Dendritic cell treated with granulocyte-macrophage colony-stimulating factor and Interleukin-4, amounts not matched to agents 40 ng/mL and 50 ng/mL, for 4 days (primary cell): ENCODE measurements around the gene SMARCA5.
"Not testable (repeated sequence)": the region's sequence is repeated elsewhere in the genome, so short reads cannot be mapped to it uniquely, and the experiment has no call there.

Experiments
- H3K27ac Mint-ChIP-seq: one replicate; pipeline ENCODE4 v1.8.0; 2022; ENCODE audit warnings: mild to moderate bottlenecking, mixed read lengths
- H3K27me3 Mint-ChIP-seq: one replicate; pipeline ENCODE4 v1.8.0; 2022; ENCODE audit warnings: mild to moderate bottlenecking, mixed read lengths
- H3K36me3 Mint-ChIP-seq: one replicate; pipeline ENCODE4 v1.8.0; 2022; ENCODE audit warnings: low read depth, mixed read lengths
- H3K4me1 Mint-ChIP-seq: one replicate; pipeline ENCODE4 v1.8.0; 2022; ENCODE audit warnings: low read depth, mixed read lengths
- H3K4me3 Mint-ChIP-seq: one replicate; pipeline ENCODE4 v1.8.0; 2022; ENCODE audit warnings: mild to moderate bottlenecking, moderate library complexity, mixed read lengths
- H3K9me3 Mint-ChIP-seq: one replicate; pipeline ENCODE4 v1.8.0; 2022; ENCODE audit warnings: mixed read lengths
- intact Hi-C: fragments of 100-400 bp; cut with micrococcal nuclease; formaldehyde crosslinking; loops from one replicate; pipeline ENCODE4 v1.15.0; 2022

The SMARCA5 gene

DNA sequence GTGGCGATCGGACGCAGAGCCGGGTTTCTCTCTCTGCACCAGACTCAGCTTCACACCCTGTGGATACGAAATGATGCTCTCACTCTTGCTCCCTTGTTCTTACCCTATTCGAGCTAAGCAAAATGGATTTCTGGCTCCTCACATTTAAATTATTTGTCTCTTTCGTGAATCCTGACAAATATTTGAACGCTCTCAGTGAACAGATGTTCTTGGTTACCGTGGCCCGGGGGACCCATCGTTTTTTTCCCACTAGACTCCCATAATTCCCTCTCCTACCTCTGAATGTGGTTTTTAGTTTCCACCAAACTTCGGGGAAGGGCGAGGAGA is 630 bp downstream of the SMARCA5 start:
- Mint-ChIP-seq H3K27me3 (peaks cover 1% of the 10 kb centered on the region), H3K9me3 (no peaks in the 10 kb centered on the region), H3K36me3 (peaks cover 34% of the 10 kb centered on the region), H3K4me3 (peak overlapping the region; percentile 91), H3K4me1 (peaks cover 27% of the 10 kb centered on the region), H3K27ac (peak overlapping the region; percentile 99)
- intact Hi-C loops = no loop called here

DNA sequence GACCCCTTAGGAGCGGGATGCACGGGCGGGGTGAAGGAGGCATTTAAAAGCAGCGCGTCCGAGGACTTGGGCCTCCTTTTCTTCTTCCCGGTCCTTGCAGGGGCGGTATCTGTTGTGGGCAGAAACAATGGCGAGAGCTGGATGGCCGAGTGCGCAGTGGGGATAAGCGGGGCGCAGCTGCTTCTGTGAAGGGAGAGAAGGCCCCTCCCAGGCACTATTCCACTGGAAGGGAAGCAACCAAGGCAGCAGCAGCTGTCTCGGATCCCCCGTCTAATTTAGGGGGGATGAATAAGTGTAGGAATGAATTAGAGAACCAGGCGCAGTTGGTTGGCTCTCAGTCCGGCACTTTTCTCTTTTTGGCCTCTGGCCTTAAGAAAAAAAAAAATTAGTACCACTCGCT is 995 bp downstream of the SMARCA5 start:
- Mint-ChIP-seq H3K4me3 (peak overlapping the region; percentile 91), H3K27me3 (peaks cover 1% of the 10 kb centered on the region), H3K4me1 (peaks cover 31% of the 10 kb centered on the region), H3K27ac (peak overlapping the region; percentile 99), H3K36me3 (peaks cover 37% of the 10 kb centered on the region), H3K9me3 (no peaks in the 10 kb centered on the region)
- intact Hi-C loops = no loop called here

DNA sequence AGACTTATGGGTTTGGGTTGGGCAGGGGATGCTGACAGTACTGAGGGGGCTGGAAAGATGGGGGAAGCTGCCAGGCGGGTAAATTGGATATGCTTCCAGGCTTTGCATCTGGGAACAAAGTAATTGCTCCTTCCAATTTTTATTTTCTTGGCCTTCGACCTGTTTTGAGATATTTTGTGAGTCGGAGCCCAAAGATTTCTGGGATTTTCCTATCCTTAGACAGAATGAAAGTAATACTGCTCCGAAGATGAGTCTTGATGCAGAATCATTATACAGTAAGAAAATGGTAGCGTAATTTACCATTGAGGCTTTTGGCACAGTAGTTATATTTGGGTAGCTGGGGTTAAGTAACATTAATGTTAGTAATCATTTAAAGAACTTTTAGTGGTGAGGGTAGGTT is 1.4 kb downstream of the SMARCA5 start:
- H3K27ac Mint-ChIP-seq = peak overlapping the region; percentile 99
- H3K4me3 Mint-ChIP-seq = peak overlapping the region; percentile 91
- intact Hi-C loops = loop anchor here (1.0 kb wide), 1 partner anchor 328 kb away; no protein-coding TSS in a partner anchor
- peaks cover 35% of the 10 kb centered on the region for H3K4me1 Mint-ChIP-seq
- peaks cover 1% of the 10 kb centered on the region for H3K27me3 Mint-ChIP-seq
- no peaks in the 10 kb centered on the region for H3K9me3 Mint-ChIP-seq
- H3K36me3 Mint-ChIP-seq = peaks cover 41% of the 10 kb centered on the region

DNA sequence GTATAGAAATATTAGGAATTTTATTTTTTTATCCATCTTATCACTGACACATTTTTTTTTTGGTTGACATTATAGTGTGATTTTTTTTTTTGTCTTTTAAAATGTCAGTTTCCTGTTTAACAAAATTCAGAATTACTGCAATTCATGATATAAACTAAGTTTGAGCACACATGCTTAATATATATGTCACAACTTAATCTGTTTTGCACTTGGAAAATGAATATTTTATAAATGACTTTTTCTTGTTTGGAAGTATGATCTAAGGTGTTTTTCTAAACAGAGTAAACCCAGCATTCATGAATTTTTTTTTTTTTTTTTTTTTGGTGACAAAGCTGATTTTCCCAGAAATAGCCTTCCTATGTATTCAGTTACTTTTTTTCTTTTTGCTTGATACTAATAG is 2.4 kb downstream of the SMARCA5 start:
- no peaks in the 10 kb centered on the region for H3K9me3 Mint-ChIP-seq
- no peaks in the 10 kb centered on the region for H3K27me3 Mint-ChIP-seq
- H3K27ac Mint-ChIP-seq = no peak overlapping the region
- intact Hi-C loops = loop anchor here (1.0 kb wide), 1 partner anchor 329 kb away; no protein-coding TSS in a partner anchor
- no peak overlapping the region for H3K4me3 Mint-ChIP-seq
- H3K36me3 Mint-ChIP-seq = peaks cover 43% of the 10 kb centered on the region
- H3K4me1 Mint-ChIP-seq = peaks cover 42% of the 10 kb centered on the region

DNA sequence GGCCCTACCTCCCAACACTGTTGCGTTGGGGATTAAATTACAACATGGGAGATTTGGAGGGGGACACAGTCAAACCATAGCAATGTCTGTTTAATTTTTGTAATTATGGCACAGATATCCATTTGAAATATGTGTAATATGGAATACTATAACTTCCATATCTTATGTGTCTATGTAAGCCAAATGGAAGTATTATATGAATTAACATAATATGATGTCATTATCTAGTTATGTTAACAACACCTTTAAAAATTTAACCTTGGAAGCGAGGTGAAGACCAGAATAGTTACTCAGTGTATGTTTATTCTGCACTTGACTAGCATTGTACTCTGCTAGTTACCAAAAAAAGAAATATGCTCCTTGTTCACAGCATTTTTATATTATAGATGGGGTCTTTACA is 4.3 kb downstream of the SMARCA5 start:
- intact Hi-C loops = no loop called here
- Mint-ChIP-seq H3K27ac (no peak overlapping the region), H3K36me3 (peaks cover 53% of the 10 kb centered on the region)

DNA sequence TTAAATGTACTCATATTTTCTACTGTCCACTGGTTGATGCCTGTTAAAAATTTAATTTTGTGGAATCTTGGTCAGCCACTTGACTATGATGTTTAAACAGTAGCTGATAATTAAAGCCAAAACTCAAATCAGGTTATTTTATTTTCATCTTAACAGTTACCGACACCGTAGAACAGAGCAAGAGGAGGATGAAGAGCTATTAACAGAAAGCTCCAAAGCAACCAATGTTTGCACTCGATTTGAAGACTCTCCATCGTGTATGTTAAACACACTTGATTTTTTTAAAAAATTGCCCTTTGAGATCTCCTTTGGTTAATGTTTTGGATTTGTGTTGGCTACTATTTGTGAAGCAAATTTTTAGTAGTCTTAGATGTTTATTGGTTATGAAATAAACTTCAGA is 10.7 kb downstream of the SMARCA5 start:
- H3K36me3 Mint-ChIP-seq = peaks cover 80% of the 10 kb centered on the region
- H3K4me1 Mint-ChIP-seq = peaks cover 18% of the 10 kb centered on the region
- H3K9me3 Mint-ChIP-seq = no peaks in the 10 kb centered on the region
- H3K27me3 Mint-ChIP-seq = no peaks in the 10 kb centered on the region
- intact Hi-C loops = no loop called here
- H3K27ac Mint-ChIP-seq = no peak overlapping the region
- no peak overlapping the region for H3K4me3 Mint-ChIP-seq

More for the DNA sequence above, 4.3 kb downstream of the SMARCA5 start:
- H3K9me3 Mint-ChIP-seq = no peaks in the 10 kb centered on the region
- H3K4me3 Mint-ChIP-seq = no peak overlapping the region
- H3K4me1 Mint-ChIP-seq = peaks cover 46% of the 10 kb centered on the region
- no peaks in the 10 kb centered on the region for H3K27me3 Mint-ChIP-seq

DNA sequence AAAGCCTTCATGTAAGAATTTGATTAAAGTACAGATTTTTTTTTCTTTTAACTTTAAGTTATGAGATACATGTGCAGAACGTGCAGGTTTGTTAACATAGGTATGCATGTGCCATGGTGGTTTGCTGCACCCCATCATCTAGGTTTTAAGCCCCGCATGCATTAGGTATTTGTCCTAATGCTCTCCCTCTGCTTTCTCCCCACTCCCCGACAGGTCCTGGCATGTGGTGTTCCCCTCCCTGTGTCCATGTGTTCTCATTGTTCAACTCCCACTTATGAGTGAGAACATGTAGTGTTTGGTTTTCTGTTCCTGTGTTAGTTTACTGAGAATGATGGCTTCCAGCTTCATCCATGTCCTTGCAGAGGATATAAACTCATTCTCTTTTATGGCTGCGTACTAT is 14.5 kb downstream of the SMARCA5 start:
- H3K27me3 Mint-ChIP-seq, H3K4me1 Mint-ChIP-seq, H3K27ac Mint-ChIP-seq, intact Hi-C loops, H3K4me3 Mint-ChIP-seq, H3K9me3 Mint-ChIP-seq: not testable (repeated sequence)
- peaks cover 96% of the 10 kb centered on the region for H3K36me3 Mint-ChIP-seq

DNA sequence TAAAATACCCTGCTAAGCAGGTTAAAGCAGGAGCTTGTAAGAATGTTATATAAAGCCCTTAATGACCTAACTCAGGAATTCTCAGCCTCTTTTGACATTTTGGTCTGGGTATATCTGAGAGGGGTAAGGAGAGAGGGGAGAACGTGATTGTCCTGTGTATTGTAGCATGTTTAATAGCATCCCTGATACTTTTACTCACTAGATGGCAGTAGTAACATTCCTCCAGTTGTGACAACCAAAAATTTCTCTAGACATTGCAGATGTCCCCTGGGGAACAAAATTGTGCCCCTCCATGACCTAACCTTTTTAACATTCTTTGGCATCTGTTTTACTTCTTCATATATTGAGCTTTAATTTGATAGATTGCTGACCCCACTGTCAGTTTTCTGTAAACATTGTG is 17.9 kb downstream of the SMARCA5 start:
- Mint-ChIP-seq H3K4me3 (no peak overlapping the region), H3K4me1 (no peaks in the 10 kb centered on the region)

DNA sequence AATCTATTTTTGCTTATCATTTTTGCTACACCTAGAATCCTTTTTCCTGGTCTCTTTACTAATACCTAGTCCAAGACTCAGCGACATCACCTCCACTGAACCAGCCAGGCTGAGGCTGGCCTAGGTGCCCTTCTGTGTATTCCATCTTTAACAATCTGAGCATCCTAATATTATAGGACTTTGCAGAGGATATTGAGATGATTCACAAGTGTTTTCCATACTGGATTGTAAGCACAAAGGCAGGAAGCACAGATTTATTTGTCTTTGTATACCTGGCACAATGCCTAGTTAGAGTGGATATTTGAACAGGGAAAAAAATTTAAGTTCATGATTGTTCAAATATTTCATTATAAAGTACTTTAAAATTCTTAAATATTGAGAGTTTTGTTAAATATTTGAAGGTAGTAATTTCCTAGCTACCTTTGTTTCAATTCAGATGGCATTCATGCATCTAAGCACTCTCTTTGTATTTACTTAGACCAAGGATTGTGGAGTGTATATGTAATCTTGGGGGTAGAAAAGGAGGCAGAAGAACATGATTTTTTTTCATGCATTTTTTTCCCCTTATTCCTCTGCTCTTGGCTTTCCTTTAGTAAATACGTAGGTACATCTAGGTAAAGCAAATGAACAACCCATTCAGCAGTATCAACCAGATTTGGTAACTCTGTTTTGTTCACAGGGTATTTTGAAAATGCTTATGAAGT is 18.4 kb downstream of the SMARCA5 start:
- H3K27ac Mint-ChIP-seq = peak overlapping the region; percentile 25
- H3K27me3 Mint-ChIP-seq = no peaks in the 10 kb centered on the region
- no peaks in the 10 kb centered on the region for H3K4me1 Mint-ChIP-seq
- H3K36me3 Mint-ChIP-seq = peaks cover 93% of the 10 kb centered on the region
- no peaks in the 10 kb centered on the region for H3K9me3 Mint-ChIP-seq
- intact Hi-C loops = no loop called here
- no peak overlapping the region for H3K4me3 Mint-ChIP-seq

More for the DNA sequence above, 17.9 kb downstream of the SMARCA5 start:
- Mint-ChIP-seq H3K27ac (peak overlapping the region; percentile 25), H3K27me3 (no peaks in the 10 kb centered on the region), H3K36me3 (peaks cover 93% of the 10 kb centered on the region), H3K9me3 (no peaks in the 10 kb centered on the region)
- intact Hi-C loops = no loop called here

DNA sequence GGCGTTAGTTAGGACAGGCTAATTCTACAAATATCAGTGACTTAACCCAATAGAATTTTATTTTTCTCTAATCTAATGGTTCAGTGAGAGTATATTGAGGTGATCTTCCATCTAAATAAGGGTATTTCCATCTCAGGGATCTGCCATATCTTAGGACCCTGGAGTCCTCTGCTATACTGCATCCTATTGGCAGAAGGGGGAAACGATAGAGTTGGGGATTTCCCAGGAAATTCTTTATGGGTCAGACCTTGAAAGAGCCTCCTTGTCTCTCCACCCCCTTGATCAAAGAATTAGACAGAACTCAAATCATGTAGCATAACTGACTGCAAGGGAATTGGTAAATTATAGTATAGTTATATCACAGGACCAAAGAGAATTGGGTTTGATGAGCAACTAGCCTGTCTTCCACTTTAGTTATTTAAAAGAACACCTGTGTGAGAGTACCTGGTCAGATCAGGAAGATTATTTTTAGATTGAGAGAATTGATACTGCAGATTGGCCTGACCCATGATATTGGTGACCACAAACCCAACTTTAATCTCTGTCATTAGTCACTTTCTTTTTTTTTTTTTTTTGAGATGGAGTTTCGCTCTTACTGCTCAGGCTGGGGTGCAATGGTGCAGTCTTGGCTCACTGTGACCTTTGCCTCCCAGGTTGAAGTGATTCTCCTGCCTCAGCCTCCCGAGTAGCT is 25.6 kb downstream of the SMARCA5 start:
- Mint-ChIP-seq H3K36me3 (peaks cover 86% of the 10 kb centered on the region), H3K4me3 (no peak overlapping the region), H3K9me3 (no peaks in the 10 kb centered on the region), H3K27ac (no peak overlapping the region), H3K4me1 (no peaks in the 10 kb centered on the region), H3K27me3 (no peaks in the 10 kb centered on the region)
- intact Hi-C loops = loop anchor here (5.0 kb wide), 1 partner anchor 327 kb away; no protein-coding TSS in a partner anchor

DNA sequence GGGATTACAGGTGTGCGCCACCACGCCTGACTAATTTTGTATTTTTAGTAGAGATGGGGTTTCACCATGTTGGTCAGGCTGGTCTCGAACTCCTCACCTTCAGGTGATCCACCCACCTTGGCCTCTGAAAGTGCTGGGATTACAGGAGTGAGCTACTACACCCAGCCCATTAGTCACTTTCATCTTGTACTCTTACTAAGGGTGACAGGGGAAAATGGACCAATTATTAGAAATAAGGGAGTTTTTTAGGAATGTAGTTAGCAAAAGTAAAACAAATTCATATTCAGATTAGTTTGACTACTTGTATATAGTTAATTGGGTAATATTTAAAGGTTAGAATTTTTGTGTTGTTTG is 26.1 kb downstream of the SMARCA5 start:
- intact Hi-C loops = loop anchor here (5.0 to 10.0 kb wide), 2 partner anchors 327 to 1605 kb away; no protein-coding TSS in a partner anchor
- no peaks in the 10 kb centered on the region for H3K4me1 Mint-ChIP-seq
- no peak overlapping the region for H3K27ac Mint-ChIP-seq
- peaks cover 89% of the 10 kb centered on the region for H3K36me3 Mint-ChIP-seq
- H3K9me3 Mint-ChIP-seq = no peaks in the 10 kb centered on the region
- no peaks in the 10 kb centered on the region for H3K27me3 Mint-ChIP-seq
- no peak overlapping the region for H3K4me3 Mint-ChIP-seq

DNA sequence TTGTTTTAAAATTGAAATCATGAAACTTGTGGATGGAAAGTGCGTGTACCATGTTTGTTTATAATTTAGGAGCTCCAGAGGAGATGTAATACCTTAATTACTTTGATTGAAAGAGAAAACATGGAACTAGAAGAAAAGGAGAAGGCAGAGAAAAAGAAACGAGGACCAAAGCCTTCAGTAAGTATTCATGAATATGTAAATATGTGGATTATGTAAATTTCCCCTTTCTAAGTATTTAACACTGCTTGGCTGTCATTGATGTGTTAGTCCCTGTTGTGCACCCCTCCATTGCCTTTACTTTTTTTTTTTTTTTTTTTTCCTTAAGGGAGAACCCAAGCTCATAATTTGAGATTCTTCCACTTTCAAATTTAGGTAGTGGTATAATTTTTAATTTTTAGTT is 36.4 kb downstream of the SMARCA5 start:
- Mint-ChIP-seq H3K27ac (no peak overlapping the region), H3K9me3 (no peaks in the 10 kb centered on the region), H3K27me3 (no peaks in the 10 kb centered on the region), H3K36me3 (peaks cover 88% of the 10 kb centered on the region), H3K4me1 (no peaks in the 10 kb centered on the region), H3K4me3 (no peak overlapping the region)
- intact Hi-C loops = loop anchor here (5.0 to 10.0 kb wide), 2 partner anchors 1557 to 1595 kb away; no protein-coding TSS in a partner anchor

DNA sequence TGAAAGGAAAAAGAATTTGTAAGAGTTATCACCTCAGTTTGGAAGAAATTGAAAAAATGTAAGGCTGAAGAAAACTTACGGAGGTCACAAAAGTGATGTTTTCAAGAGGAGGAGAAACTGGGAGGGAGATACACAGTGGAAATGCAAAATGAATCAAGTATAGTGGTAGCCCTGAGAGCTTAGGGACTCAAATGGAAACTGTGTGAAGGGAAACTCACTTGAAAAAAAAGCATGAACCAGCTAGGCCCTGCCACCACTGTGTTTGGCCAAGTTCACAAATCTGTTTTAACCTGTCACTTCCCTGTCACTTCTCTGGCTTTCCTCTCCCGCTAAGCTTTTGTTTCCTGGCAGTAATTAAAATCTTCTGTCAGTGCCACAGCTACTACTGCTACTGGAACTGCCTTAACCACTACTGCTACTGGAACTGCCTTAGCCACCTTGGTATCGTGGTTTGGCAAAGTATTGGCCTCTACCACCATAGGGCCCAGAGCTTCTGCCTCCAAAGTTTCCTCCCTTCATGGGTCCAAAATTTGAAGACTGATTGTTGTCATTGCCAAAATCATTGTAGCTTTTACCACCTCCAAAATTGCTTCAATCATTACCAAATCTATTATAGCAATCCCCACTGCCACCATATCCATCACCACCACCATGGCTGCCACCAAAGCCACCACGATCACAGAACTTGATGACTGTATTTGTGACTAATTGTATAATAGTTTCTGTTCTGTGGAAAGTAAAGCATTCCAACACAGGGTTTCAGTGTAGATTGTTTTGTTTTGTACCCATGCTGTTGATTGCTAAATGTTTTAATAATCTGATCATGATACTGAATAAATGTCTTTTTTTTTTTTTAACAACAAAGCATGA is 41.5 kb downstream of the SMARCA5 start:
- H3K4me3 Mint-ChIP-seq = no peak overlapping the region
- intact Hi-C loops = no loop called here
- H3K36me3 Mint-ChIP-seq = peaks cover 49% of the 10 kb centered on the region
- H3K4me1 Mint-ChIP-seq = peaks cover 18% of the 10 kb centered on the region
- no peaks in the 10 kb centered on the region for H3K9me3 Mint-ChIP-seq
- no peak overlapping the region for H3K27ac Mint-ChIP-seq
- H3K27me3 Mint-ChIP-seq = peaks cover 19% of the 10 kb centered on the region

DNA sequence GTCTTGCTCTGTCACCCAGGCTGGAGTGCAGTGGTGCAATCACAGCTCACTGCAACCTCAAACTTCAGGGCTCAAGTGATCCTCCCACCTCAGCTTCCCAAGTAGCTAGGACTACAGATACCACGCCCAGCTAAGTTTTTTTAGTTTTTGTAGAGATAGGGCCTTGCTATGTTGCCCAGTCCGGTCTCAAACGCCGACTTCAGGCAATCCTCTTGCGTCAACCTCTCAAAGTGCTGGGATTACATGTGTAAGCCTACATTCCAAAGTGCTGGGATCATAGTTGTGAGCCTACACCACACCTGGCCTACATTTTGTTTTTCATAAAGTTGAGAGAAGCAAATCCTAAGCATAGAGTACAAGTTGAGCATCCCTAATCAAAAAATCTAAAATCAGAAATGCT is 42.2 kb downstream of the SMARCA5 start:
- peaks cover 21% of the 10 kb centered on the region for H3K27me3 Mint-ChIP-seq
- H3K27ac Mint-ChIP-seq = no peak overlapping the region
- peaks cover 42% of the 10 kb centered on the region for H3K36me3 Mint-ChIP-seq
- H3K9me3 Mint-ChIP-seq = no peaks in the 10 kb centered on the region
- intact Hi-C loops = no loop called here
- peaks cover 18% of the 10 kb centered on the region for H3K4me1 Mint-ChIP-seq
- no peak overlapping the region for H3K4me3 Mint-ChIP-seq
